RPMI7951 (cell line): Measurements from ENCODE around the gene AGBL1. TPM values are rescaled to one million over a fixed set of nuclear protein-coding genes. Genes with fewer than 3 reads are reported as not detected.
A peak's percentile ranks its signal among the peaks of the same experiment; 100 is the strongest.

Source experiments
- DNase-seq: peaks from one replicate; pipeline ENCODE4 v3.0.0-alpha.2; 2012; ENCODE audit warnings: low read depth
- total RNA-seq: library from RNA; depleted of rRNA; stranded (reverse); fragments of >200 nt; shearing (Covaris generic); gene quantifications from 2 replicates; pipeline ENCODE4 v1.2.3, GENCODE V29; 2014

The AGBL1 gene
- total RNA-seq, 1 experiment from 2014 or later = not detected

- DNase-seq = no peak
Observed at GRCh38 chr15:86711476-86711875, 631.8 kb downstream of the AGBL1 start.

DNA sequence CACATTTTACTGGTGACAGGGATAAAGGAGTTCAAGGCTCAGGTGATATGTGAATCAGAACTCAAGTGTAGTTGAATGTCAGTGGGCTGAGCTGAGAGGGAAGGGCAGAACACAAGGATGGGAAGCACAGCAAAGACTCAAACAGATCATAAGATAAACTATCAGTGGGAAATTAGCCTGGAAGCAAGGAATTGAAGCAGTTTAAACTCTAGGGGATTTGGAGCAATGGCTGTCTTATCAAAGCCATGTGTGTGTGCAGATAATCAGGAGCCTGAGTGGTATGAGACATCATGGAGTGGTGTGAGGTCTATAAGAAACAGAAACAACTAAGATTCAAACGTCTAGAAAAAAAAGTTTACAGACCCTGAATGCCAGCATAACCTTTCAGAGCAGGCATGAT, 634.6 kb downstream of the AGBL1 start:
- no peak for DNase-seq

DNA sequence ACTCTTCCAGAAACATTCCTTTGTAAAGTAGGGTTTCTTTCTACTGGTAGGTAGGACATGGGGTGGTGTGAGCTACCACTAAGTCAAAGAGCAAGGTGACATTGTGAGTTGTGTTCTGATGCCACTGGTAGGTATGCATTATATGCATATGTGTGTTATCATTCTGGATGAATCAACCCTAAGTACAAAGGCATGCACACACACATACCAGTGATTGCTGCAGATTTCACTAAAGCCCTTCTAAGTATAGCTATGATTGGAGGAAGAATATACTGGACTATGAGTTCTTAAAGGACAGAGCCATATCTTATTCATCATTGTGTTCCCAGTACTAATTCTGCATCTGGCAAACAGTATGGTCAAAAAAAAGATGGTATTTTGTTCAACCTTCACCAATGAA, 646.0 kb downstream of the AGBL1 start:
- DNase-seq = no peak

- DNase-seq = no peak
Observed at GRCh38 chr15:86735247-86736040, 655.8 kb downstream of the AGBL1 start.

GRCh38 chr15:86741917-86742316, 662.2 kb downstream of the AGBL1 start:
- DNase-seq = no peak

- peak; percentile 50 for DNase-seq
Observed at GRCh38 chr15:86743283-86743903, 663.7 kb downstream of the AGBL1 start.

DNA sequence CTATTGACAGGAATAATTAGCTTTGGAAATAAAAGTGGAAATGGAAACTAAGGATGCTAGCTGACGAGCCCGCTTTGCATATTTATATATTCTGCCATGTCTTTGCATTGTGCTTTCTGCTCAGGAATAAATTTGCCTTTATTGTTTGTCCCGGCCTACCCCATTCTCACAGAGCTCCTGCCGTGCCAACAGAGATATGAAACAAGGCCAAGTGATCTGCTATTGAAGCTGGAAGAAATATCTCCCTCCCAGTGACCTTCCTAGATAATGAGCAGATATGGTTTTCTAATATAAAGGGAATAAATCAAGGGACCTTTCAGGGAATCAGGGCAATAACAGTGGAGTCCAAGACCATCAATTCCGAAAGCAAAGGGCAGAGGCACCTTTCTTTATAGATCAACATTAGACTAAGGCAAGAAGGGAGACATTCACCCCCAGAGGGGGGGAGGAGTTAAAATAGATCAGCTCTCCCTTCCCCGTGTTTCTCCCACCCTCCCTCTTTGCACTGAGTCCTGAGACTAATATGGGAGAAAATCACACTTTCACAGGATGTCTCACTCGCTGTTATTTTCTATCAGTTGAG, 664.6 kb downstream of the AGBL1 start:
- DNase-seq = no peak

GRCh38 chr15:86751116-86751515, 671.4 kb downstream of the AGBL1 start:
- DNase-seq = no peak

DNA sequence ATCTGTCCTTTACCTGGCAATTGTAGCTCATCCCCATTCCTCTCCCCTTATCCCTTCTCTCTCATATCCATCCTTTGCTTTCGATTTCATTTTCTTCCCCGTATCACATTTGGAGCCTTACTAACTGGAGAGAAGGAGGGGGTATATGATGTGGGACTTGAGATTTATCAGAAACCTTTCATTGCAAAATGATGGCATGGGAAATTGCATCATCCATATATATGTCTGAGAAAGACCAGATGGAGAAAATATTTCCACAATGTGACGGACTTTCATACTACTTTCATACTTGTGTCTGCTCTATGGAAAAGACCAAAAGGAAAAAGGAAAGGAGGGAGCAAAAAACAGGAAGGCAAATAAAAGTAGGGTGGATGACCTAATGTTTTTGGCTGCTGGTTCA, 675.2 kb downstream of the AGBL1 start:
- peak; percentile 35 for DNase-seq

DNA sequence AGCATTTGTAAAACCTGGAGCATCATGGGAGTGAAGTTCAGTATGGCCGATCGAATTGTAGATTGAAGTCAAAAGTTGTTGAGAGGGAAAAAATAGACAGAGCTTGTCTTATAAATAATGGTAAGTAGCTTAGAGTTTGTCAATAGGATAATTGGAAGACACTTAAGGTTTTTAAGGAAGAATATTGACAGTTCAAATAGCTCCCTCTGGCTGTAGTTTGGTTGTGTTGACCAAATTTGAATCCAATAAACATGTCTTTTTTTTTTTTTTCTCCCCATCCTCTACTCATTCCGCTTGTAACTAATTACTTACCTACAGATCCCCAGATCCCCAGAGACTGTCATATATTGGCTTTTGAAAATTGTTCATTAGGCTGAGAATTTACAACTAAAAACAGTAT, 677.0 kb downstream of the AGBL1 start:
- DNase-seq = no peak

DNA sequence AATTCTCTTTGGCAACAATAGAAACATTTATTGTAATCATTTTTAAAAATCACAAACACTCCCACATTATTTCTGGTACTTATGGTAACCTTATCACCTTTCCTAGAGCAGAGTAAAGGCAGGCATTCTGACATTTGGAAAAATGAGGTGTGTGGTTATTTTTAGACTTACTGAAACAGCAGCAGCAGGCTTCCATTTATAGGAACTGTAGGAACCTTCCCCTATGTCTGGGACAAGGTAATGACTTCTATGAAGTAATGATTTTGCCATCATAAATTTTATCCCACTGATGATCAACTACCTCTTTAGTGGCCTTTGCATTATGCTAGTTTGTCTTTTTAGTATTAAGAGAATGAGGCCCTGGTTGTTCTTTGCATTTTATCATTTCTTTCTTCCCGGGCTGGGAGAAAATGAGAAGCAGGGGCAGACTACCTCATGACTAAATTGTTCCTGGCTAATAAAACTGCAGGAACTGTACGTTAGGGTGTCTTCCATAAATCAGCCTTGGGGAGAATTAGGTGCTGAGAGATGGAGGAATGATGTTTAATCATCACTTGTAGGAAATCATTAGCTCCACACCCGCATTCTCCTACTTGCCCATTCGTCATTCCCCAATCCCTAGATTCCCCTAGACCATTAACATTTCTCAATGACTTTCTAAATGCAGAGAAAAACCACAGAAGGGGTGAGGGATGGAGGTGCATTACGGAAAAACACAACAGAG, 680.3 kb downstream of the AGBL1 start:
- DNase-seq = no peak

GRCh38 chr15:86762874-86763273, 683.2 kb downstream of the AGBL1 start:
- no peak for DNase-seq

GRCh38 chr15:86764021-86764420, 684.4 kb downstream of the AGBL1 start:
- no peak for DNase-seq

- DNase-seq = no peak
Observed at GRCh38 chr15:86765281-86765680, 685.6 kb downstream of the AGBL1 start.

DNA sequence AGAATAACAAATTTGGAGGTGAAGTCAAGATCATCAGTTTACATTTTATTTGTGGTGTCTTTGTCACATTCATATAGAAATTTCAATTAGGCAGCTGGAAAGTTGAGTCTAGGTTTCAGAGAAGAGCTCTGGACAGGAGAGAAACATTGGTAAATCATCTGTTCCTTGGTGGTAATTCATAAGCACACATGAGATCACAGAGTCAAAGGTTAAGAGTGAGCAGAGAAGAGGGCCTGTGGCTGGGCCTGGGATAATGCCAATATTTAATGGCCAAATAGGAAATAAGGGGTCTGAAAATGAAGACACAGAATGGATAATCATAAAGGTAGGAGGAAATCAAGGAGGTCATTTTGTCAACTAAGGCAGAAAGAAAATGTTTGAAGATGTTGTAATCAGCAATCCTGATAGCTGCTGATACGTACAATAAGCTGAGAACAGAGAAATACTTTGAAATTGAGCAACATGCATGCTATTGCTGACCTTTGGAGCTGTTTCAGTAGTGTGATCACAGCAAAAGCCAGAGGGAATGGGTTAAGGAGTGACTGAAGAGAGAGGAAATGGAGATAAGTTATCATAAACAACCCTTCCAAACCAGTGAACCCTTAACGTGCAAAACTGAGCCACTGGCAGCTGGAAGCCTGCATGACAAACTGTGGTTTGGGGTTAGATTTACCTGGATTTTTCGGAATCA, 692.8 kb downstream of the AGBL1 start:
- DNase-seq = peak; percentile 64

- no peak for DNase-seq
Observed at GRCh38 chr15:86773736-86774135, 694.1 kb downstream of the AGBL1 start.

- no peak for DNase-seq
Observed at GRCh38 chr15:86776145-86776544, 696.5 kb downstream of the AGBL1 start.

DNA sequence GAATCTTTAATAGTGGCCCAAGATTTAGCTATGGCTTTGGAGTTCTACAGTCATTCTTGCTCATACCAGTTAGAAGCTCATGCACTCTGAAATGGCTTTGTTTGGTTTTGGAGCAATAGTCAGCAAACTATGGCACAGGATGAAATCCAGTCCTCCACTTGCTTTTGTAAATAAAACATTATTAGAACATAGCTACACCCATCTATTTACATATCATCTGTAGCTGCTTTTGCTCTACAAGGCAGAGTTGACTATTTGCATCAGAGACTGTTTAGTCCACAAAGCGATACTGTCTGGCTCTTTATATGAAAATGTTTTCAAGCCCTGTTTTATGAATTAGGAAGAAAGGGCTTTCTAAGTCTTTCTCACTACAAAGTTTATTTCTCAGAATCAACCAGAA, 716.9 kb downstream of the AGBL1 start:
- no peak for DNase-seq

GRCh38 chr15:86797135-86797534, 717.5 kb downstream of the AGBL1 start:
- no peak for DNase-seq

- DNase-seq = no peak
Observed at GRCh38 chr15:86799226-86799625, 719.6 kb downstream of the AGBL1 start.

DNA sequence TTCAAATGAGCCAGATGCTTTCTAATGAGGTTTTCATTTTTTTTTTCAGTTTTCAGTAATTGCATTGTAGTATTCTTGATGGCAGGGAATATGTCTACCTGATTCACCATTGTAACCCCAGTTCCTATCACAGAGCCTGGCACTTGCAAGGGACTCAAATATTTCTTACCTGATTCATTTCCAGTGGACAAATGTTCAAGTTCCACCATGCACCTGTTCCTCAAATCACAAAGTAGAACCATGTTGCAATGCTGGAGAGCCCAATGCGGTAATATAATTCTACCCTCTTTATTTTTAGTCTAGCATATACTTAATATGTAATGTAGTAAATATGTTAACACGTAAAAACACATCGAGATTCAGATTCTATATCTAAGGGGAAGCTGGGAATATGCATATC, 722.6 kb downstream of the AGBL1 start:
- no peak for DNase-seq

GRCh38 chr15:86804406-86804805, 724.7 kb downstream of the AGBL1 start:
- DNase-seq = no peak
